A549 (cell line): Measurements from ENCODE around the gene LRRC73. TPM values are rescaled to one million over a fixed set of nuclear protein-coding genes. Genes with fewer than 3 reads are reported as not detected.

Source experiments
- ATAC-seq, 2 experiments: fragments of 200-7000 bp in 1 of 2; fragments of >200 bp in 1 of 2; cut with Nextera tagmentation in 1 of 2; cut with Tn5 transposase in 1 of 2; 3 replicates each; pipeline versions ENCODE4 v1.8.0 to v1.9.1; 2018 to 2020; ENCODE audit warnings: mild to moderate bottlenecking in 1 of 2, moderate library complexity in 1 of 2
- CTCF ChIA-PET: fragments of 300-600 bp; sonication (Branson Sonifier 250); formaldehyde crosslinking; extraction: SDS; loops from one replicate; lab custom pipeline; 2021; ENCODE audit warnings: antibody characterized with exemption, inconsistent platforms; lab: Yijun Ruan, JAX
- POLR2A ChIA-PET: fragments of 350-600 bp; formaldehyde crosslinking; extraction: SDS; loops from one replicate; lab custom pipeline; 2021; ENCODE audit warnings: antibody characterized with exemption, inconsistent platforms; lab: Yijun Ruan, JAX
- DNase-seq, 2 experiments: peaks; one replicate each; pipeline versions ENCODE4 v3.0.0 to v3.0.0-alpha.2; 2011 to 2016; ENCODE audit warnings: low read depth in 1 of 2, low spot score in 1 of 2
- FAIRE-seq: peaks from 2 replicates; lab custom pipeline; 2011; peaks lifted over from hg19 to GRCh38; lab: Jason Lieb, UNC
- H3K27ac ChIP-seq, 2 experiments: fragments of >200 bp; sonication (Bioruptor Twin); formaldehyde crosslinking; 3 replicates each; pipeline ENCODE4 v1.5.1; 2016 to 2017
- H3K4me1 ChIP-seq: fragments of >200 bp; sonication (Bioruptor Twin); formaldehyde crosslinking; 3 replicates; pipeline ENCODE4 v1.6.1; 2016
- H3K4me2 ChIP-seq: fragments of >200 bp; sonication (Bioruptor Twin); formaldehyde crosslinking; 3 replicates; pipeline ENCODE4 v1.6.1; 2016
- H3K4me3 ChIP-seq: fragments of >200 bp; sonication (Bioruptor Twin); formaldehyde crosslinking; 3 replicates; pipeline ENCODE4 v1.5.1; 2016
- H3K9me3 ChIP-seq: fragments of >200 bp; sonication (Bioruptor Twin); formaldehyde crosslinking; 3 replicates; pipeline ENCODE4 v1.6.1; 2016
- CTCF ChIP-seq: fragments of >200 bp; sonication (Bioruptor Twin); formaldehyde crosslinking; IDR thresholded peaks from 3 replicates; pipeline ENCODE4 v1.5.1; 2016
- RAD21 ChIP-seq, 2 experiments: fragments of >200 bp in 1 of 2; sonication (Bioruptor Twin) in 1 of 2; formaldehyde crosslinking in 1 of 2; IDR thresholded peaks in 1 of 2; conservative IDR thresholded peaks in 1 of 2; 2 replicates in 1 of 2; 3 replicates in 1 of 2; pipeline ENCODE4 v1.6.1; 2012 to 2018; ENCODE audit warnings: inconsistent platforms in 1 of 2
- SREBF2 ChIP-seq: fragments of 450-650 bp; IDR thresholded peaks from 2 replicates; pipeline ENCODE4 v1.6.1; 2014; ENCODE audit warnings: mild to moderate bottlenecking, moderate library complexity
- WGBS: methylation state at CpG from one replicate; pipeline ENCODE4 v1.1.6; 2017; ENCODE audit errors: missing lambda C conversion rate; 5-methylcytosine and 5-hydroxymethylcytosine counted together
- polyA plus RNA-seq, 4 experiments: library from polyadenylated mRNA; depleted of rRNA in 3 of 4; stranded (reverse); fragments of >200 nt; fragmentation: RNase III in 1 of 4; extraction: RNeasy Plus Mini Kit Qiagen cat#74134 plus additional on column Dnase treatment in 1 of 4; gene quantifications; 2 replicates in 3 of 4; 3 replicates in 1 of 4; pipeline ENCODE4 v1.2.3, GENCODE V29; 2011 to 2017
- small RNA-seq, 6 experiments: library from RNA; depleted of rRNA; stranded (forward); fragments of <200 nt; gene quantifications; one replicate each; pipeline ENCODE3, GENCODE V24; 2012

The LRRC73 gene
- polyA plus RNA-seq, 2 of the 4 experiments (the other 2 are of a cell fraction), result 0.26 to 0.72 TPM

- 2% methylated on average over 9 of the region's 9 CpGs for WGBS
- H3K9me3 ChIP-seq, result no peaks in the 10 kb centered on the region
- H3K4me2 ChIP-seq, result peak overlapping the region; percentile 94
- peak overlapping the region; percentile 39 for H3K4me3 ChIP-seq
- H3K27ac ChIP-seq, result peak overlapping the region in 1 of 2 experiments; percentile 57; a peak in 2 of 6 replicates
- CTCF ChIA-PET, result interaction anchor here (0.6 to 8.4 kb wide), 12 partner anchors 9 to 194 kb away, joined by 3 to 62 read pairs (median 4); no protein-coding TSS in a partner anchor
- FAIRE-seq, result no peak
- ATAC-seq, result no peak
- TF ChIP-seq SREBF2 (no peak), CTCF (peak; percentile 38; the same call in 2 of the 3 replicates), RAD21 (conservative IDR thresholded peaks at IDR 0.05 in 1 of 2, IDR thresholded peaks at IDR 0.05 in 1 of 2) (0 out of 5 replicates have a peak, but pooled peaks of 1 of the 2 experiments have one; percentile 6)
- peak in 1 of 2 experiments; percentile 16 for DNase-seq
- peaks cover 12% of the 10 kb centered on the region; the same call in 1 of the 3 replicates for H3K4me1 ChIP-seq
- POLR2A ChIA-PET, result interaction anchor here (0.7 to 1.0 kb wide), 4 partner anchors 27 to 50 kb away, joined by 3 to 5 read pairs (median 4); no protein-coding TSS in a partner anchor
These were observed 52.5 kb downstream of the LRRC73 start for GRCh38 chr6:43457643-43458042.

Small RNAs within 50 kb of the gene (small RNA-seq; reads per million reads assigned to genes)
- gene RF00426 (0 reads per million in 6 experiments), gene RNU6-1113P (0 reads per million in 6 experiments)

Other genes with a start within 250 kb of the LRRC73 start
- not detected in 2 replicates for gene SLC22A7, start 212.1 kb downstream of the LRRC73 start, polyA plus RNA-seq (2011; rRNA removed)
- gene SLC22A7, start 212.1 kb downstream of the LRRC73 start, polyA plus RNA-seq (2017; fragmentation: RNase III; extraction: RNeasy Plus Mini Kit Qiagen cat#74134 plus additional on column Dnase treatment), result not detected in 3 replicates
- gene CRIP3, start 201.5 kb downstream of the LRRC73 start, polyA plus RNA-seq (2011; rRNA removed), result 1.3 and 2.6 TPM in 2 replicates
- 2.1 to 2.8 TPM (median 2.4 TPM) in 3 replicates for gene CRIP3, start 201.5 kb downstream of the LRRC73 start, polyA plus RNA-seq (2017; fragmentation: RNase III; extraction: RNeasy Plus Mini Kit Qiagen cat#74134 plus additional on column Dnase treatment)
- gene ZNF318, start 140.7 kb downstream of the LRRC73 start, polyA plus RNA-seq (2011; rRNA removed), result 9.2 and 10.3 TPM in 2 replicates
- 4.3 to 5.0 TPM (median 4.7 TPM) in 3 replicates for gene ZNF318, start 140.7 kb downstream of the LRRC73 start, polyA plus RNA-seq (2017; fragmentation: RNase III; extraction: RNeasy Plus Mini Kit Qiagen cat#74134 plus additional on column Dnase treatment)
- 6.8 and 8.5 TPM in 2 replicates for gene ABCC10, start 82.8 kb downstream of the LRRC73 start, polyA plus RNA-seq (2011; rRNA removed)
- gene ABCC10, start 82.8 kb downstream of the LRRC73 start, polyA plus RNA-seq (2017; fragmentation: RNase III; extraction: RNeasy Plus Mini Kit Qiagen cat#74134 plus additional on column Dnase treatment), result 8.9 to 10.5 TPM (median 9.3 TPM) in 3 replicates
- 2.9 and 3.4 TPM in 2 replicates for gene DLK2, start 54.8 kb downstream of the LRRC73 start, polyA plus RNA-seq (2011; rRNA removed)
- 2.2 to 2.6 TPM (median 2.5 TPM) in 3 replicates for gene DLK2, start 54.8 kb downstream of the LRRC73 start, polyA plus RNA-seq (2017; fragmentation: RNase III; extraction: RNeasy Plus Mini Kit Qiagen cat#74134 plus additional on column Dnase treatment)
- 12.7 and 15.7 TPM in 2 replicates for gene TJAP1, start 32.8 kb downstream of the LRRC73 start, polyA plus RNA-seq (2011; rRNA removed)
- 12.7 to 13.7 TPM (median 13.1 TPM) in 3 replicates for gene TJAP1, start 32.8 kb downstream of the LRRC73 start, polyA plus RNA-seq (2017; fragmentation: RNase III; extraction: RNeasy Plus Mini Kit Qiagen cat#74134 plus additional on column Dnase treatment)
- gene YIPF3, start 6.6 kb upstream of the LRRC73 start, polyA plus RNA-seq (2011; rRNA removed), result 99.5 and 108 TPM in 2 replicates
- gene YIPF3, start 6.6 kb upstream of the LRRC73 start, polyA plus RNA-seq (2017; fragmentation: RNase III; extraction: RNeasy Plus Mini Kit Qiagen cat#74134 plus additional on column Dnase treatment), result 51.6 to 72.0 TPM (median 63.4 TPM) in 3 replicates
- gene POLR1C, start 6.7 kb upstream of the LRRC73 start, polyA plus RNA-seq (2011; rRNA removed), result 63.1 and 85.1 TPM in 2 replicates
- gene POLR1C, start 6.7 kb upstream of the LRRC73 start, polyA plus RNA-seq (2017; fragmentation: RNase III; extraction: RNeasy Plus Mini Kit Qiagen cat#74134 plus additional on column Dnase treatment), result 46.5 to 50.0 TPM (median 48.5 TPM) in 3 replicates
- gene XPO5, start 65.7 kb upstream of the LRRC73 start, polyA plus RNA-seq (2011; rRNA removed), result 51.0 and 53.9 TPM in 2 replicates
- gene XPO5, start 65.7 kb upstream of the LRRC73 start, polyA plus RNA-seq (2017; fragmentation: RNase III; extraction: RNeasy Plus Mini Kit Qiagen cat#74134 plus additional on column Dnase treatment), result 24.7 to 27.7 TPM (median 24.8 TPM) in 3 replicates
- gene POLH, start 65.8 kb upstream of the LRRC73 start, polyA plus RNA-seq (2011; rRNA removed), result 14.4 and 14.5 TPM in 2 replicates
- 7.0 to 9.7 TPM (median 9.4 TPM) in 3 replicates for gene POLH, start 65.8 kb upstream of the LRRC73 start, polyA plus RNA-seq (2017; fragmentation: RNase III; extraction: RNeasy Plus Mini Kit Qiagen cat#74134 plus additional on column Dnase treatment)
- 59.6 and 71.1 TPM in 2 replicates for gene GTPBP2, start 118.9 kb upstream of the LRRC73 start, polyA plus RNA-seq (2011; rRNA removed)
- 27.0 to 29.3 TPM (median 28.9 TPM) in 3 replicates for gene GTPBP2, start 118.9 kb upstream of the LRRC73 start, polyA plus RNA-seq (2017; fragmentation: RNase III; extraction: RNeasy Plus Mini Kit Qiagen cat#74134 plus additional on column Dnase treatment)
- 26.7 and 32.0 TPM in 2 replicates for gene MAD2L1BP, start 125.5 kb upstream of the LRRC73 start, polyA plus RNA-seq (2011; rRNA removed)
- 22.0 to 22.6 TPM (median 22.4 TPM) in 3 replicates for gene MAD2L1BP, start 125.5 kb upstream of the LRRC73 start, polyA plus RNA-seq (2017; fragmentation: RNase III; extraction: RNeasy Plus Mini Kit Qiagen cat#74134 plus additional on column Dnase treatment)
- 0.18 and 0.37 TPM in 2 replicates for gene RSPH9, start 134.7 kb upstream of the LRRC73 start, polyA plus RNA-seq (2011; rRNA removed)
- 0.09 to 0.17 TPM (median 0.14 TPM) in 3 replicates for gene RSPH9, start 134.7 kb upstream of the LRRC73 start, polyA plus RNA-seq (2017; fragmentation: RNase III; extraction: RNeasy Plus Mini Kit Qiagen cat#74134 plus additional on column Dnase treatment)
- gene MRPS18A, start 177.4 kb upstream of the LRRC73 start, polyA plus RNA-seq (2011; rRNA removed), result 44.2 and 54.2 TPM in 2 replicates
- 38.0 to 42.1 TPM (median 41.1 TPM) in 3 replicates for gene MRPS18A, start 177.4 kb upstream of the LRRC73 start, polyA plus RNA-seq (2017; fragmentation: RNase III; extraction: RNeasy Plus Mini Kit Qiagen cat#74134 plus additional on column Dnase treatment)